Endothelial cell of umbilical vein (primary cell): ENCODE data around the gene MALAT1. TPM values are rescaled to one million over a fixed set of nuclear protein-coding genes. Genes with fewer than 3 reads are reported as not detected.

Experiments
- BruUV-seq: library from RNA; stranded (reverse); fragments of 400-500 nt; replicated peaks from 2 replicates; lab custom pipeline; 2021; lab: Mats Ljungman, UMichigan
- CTCF ChIA-PET: fragments of 300-600, 350-600 bp; sonication (Branson Sonifier 250); formaldehyde crosslinking; loops from one replicate; lab custom pipeline; 2021; ENCODE audit warnings: antibody characterized with exemption, inconsistent platforms; lab: Charles Lee
- POLR2A ChIA-PET: fragments of 300-600, 350-600 bp; sonication (Branson Sonifier 250); formaldehyde crosslinking; loops from one replicate; lab custom pipeline; 2021; ENCODE audit warnings: antibody characterized with exemption, inconsistent platforms; lab: Charles Lee
- DNase-seq: peaks from one replicate; pipeline ENCODE4 v3.0.0-alpha.2; 2011; ENCODE audit warnings: low read depth, low spot score
- FAIRE-seq: peaks from 2 replicates; lab custom pipeline; 2011; peaks lifted over from hg19 to GRCh38; lab: Jason Lieb, UNC
- H2AFZ ChIP-seq: 2 replicates; pipeline ENCODE4 v1.6.0; 2012; ENCODE audit warnings: low read depth, low read length, control low read depth, inconsistent platforms
- H3K27ac ChIP-seq: 2 replicates; pipeline ENCODE4 v1.5.1; 2011; ENCODE audit warnings: low read depth, mild to moderate bottlenecking, control low read depth, low read length, moderate library complexity; ENCODE audit not compliant: insufficient read depth
- H3K27me3 ChIP-seq, 2 experiments: 2 replicates each; pipeline versions ENCODE4 v1.6.0 to v1.6.1; 2011; ENCODE audit warnings: low read length in 2 of 2, mixed read lengths in 1 of 2; ENCODE audit not compliant: control insufficient read depth in 2 of 2, insufficient read depth in 2 of 2
- H3K36me3 ChIP-seq, 2 experiments: 2 replicates in 1 of 2; 3 replicates in 1 of 2; pipeline ENCODE4 v1.5.1; 2011; ENCODE audit warnings: low read length in 2 of 2, mild to moderate bottlenecking in 1 of 2, moderate library complexity in 1 of 2; ENCODE audit not compliant: control insufficient read depth in 2 of 2, insufficient read depth in 2 of 2; ENCODE audit errors: extremely low read depth in 1 of 2
- H3K4me1 ChIP-seq: 3 replicates; pipeline ENCODE4 v1.5.1; 2011; ENCODE audit warnings: mild to moderate bottlenecking, low read length; ENCODE audit not compliant: control insufficient read depth, insufficient read depth; ENCODE audit errors: extremely low read depth
- H3K4me2 ChIP-seq: 2 replicates; pipeline ENCODE4 v1.6.1; 2011; ENCODE audit warnings: low read length, control low read depth, mixed read lengths; ENCODE audit not compliant: insufficient read depth
- H3K4me3 ChIP-seq, 3 experiments: fragments of 200-600 bp in 1 of 3; sonication (generic), shearing (Covaris generic) in 1 of 3; replicated peaks in 1 of 3; 2 replicates each; pipeline ENCODE4 v1.5.1; 2011 to 2016; ENCODE audit warnings: control low read depth in 3 of 3, low read length in 3 of 3, mild to moderate bottlenecking in 2 of 3, inconsistent platforms in 1 of 3, low read depth in 1 of 3, moderate library complexity in 1 of 3; ENCODE audit not compliant: insufficient read depth in 1 of 3
- H3K79me2 ChIP-seq: 2 replicates; pipeline ENCODE4 v1.6.0; 2012; ENCODE audit warnings: low read length, inconsistent platforms; ENCODE audit not compliant: control insufficient read depth, insufficient read depth
- H3K9ac ChIP-seq: replicated peaks from 2 replicates; pipeline ENCODE3; 2011; ENCODE audit warnings: low read length, control low read depth; ENCODE audit not compliant: insufficient read depth; ENCODE audit errors: extremely low read depth
- H3K9me1 ChIP-seq: replicated peaks from 3 replicates; pipeline ENCODE4 v1.6.0; 2011; ENCODE audit warnings: mild to moderate bottlenecking, low read length; ENCODE audit not compliant: control insufficient read depth, insufficient read depth; ENCODE audit errors: extremely low read depth
- H3K9me3 ChIP-seq: replicated peaks from 2 replicates; pipeline ENCODE4 v1.5.1; 2012; ENCODE audit warnings: low read length, inconsistent platforms; ENCODE audit not compliant: control insufficient read depth, insufficient read depth
- H4K20me1 ChIP-seq: replicated peaks from 2 replicates; pipeline ENCODE3; 2011; ENCODE audit warnings: mild to moderate bottlenecking, low read length; ENCODE audit not compliant: control insufficient read depth, insufficient read depth; ENCODE audit errors: extremely low read depth
- CTCF ChIP-seq, 2 donors: IDR thresholded peaks; 1 replicate in 1 of 2; 2 replicates in 1 of 2; pipeline ENCODE4 v1.5.1; 2011; ENCODE audit warnings: low read length in 2 of 2, mild to moderate bottlenecking in 2 of 2, moderate library complexity in 2 of 2, control low read depth in 1 of 2, inconsistent platforms in 1 of 2, low read depth in 1 of 2; ENCODE audit not compliant: insufficient read depth in 1 of 2; ENCODE audit errors: extremely low read depth in 1 of 2
- EZH2 ChIP-seq: IDR thresholded peaks from 2 replicates; pipeline ENCODE4 v1.6.1; 2012; ENCODE audit warnings: borderline replicate concordance, low read depth, mild to moderate bottlenecking, moderate library complexity, low read length, inconsistent platforms; ENCODE audit not compliant: severe bottlenecking
- FOS ChIP-seq: IDR thresholded peaks from 2 replicates; pipeline ENCODE4 v1.6.1; 2011; ENCODE audit warnings: mild to moderate bottlenecking, low read length, moderate library complexity, borderline replicate concordance; ENCODE audit not compliant: insufficient read depth
- GATA2 ChIP-seq: IDR thresholded peaks from 2 replicates; pipeline ENCODE4 v1.7.0; 2011; ENCODE audit warnings: low read depth, mild to moderate bottlenecking, moderate library complexity, mixed read lengths, low read length; ENCODE audit not compliant: insufficient read length, insufficient read depth
- JUN ChIP-seq: IDR thresholded peaks from 2 replicates; pipeline ENCODE4 v1.6.1; 2011; ENCODE audit warnings: borderline replicate concordance, low read depth; ENCODE audit not compliant: insufficient read length, insufficient read depth
- MAX ChIP-seq: IDR thresholded peaks from 2 replicates; pipeline ENCODE4 v1.6.1; 2011; ENCODE audit not compliant: insufficient read depth, insufficient read length
- MYC ChIP-seq: IDR thresholded peaks from one replicate; pipeline ENCODE4 v1.6.1; 2011; ENCODE audit warnings: mild to moderate bottlenecking, low read depth, low read length
- POLR2A ChIP-seq: IDR thresholded peaks from 2 replicates; pipeline ENCODE4 v1.6.1; 2012; ENCODE audit warnings: low read depth, mild to moderate bottlenecking, control low read depth, low read length
- POLR2AphosphoS5 ChIP-seq: IDR thresholded peaks from 2 replicates; pipeline ENCODE4 v1.6.1; 2012; ENCODE audit warnings: low read depth, mild to moderate bottlenecking, control low read depth, low read length, moderate library complexity; ENCODE audit not compliant: insufficient read depth
- dilution Hi-C: fragments of 300-500 bp; cut with MboI; formaldehyde crosslinking; loops from one replicate; pipeline ENCODE4 v1.15.0; 2019; ENCODE audit warnings: low sequenced_read_pairs; ENCODE audit not compliant: extremely low pct_ligation_motif_present
- intact Hi-C: fragments of 100-400 bp; cut with micrococcal nuclease; formaldehyde crosslinking; loops from one replicate; pipeline ENCODE4 v1.10.0; 2022
- polyA plus RNA-seq, 4 experiments: library from polyadenylated mRNA; depleted of rRNA in 3 of 4; stranded (reverse) in 3 of 4; unstranded in 1 of 4; fragments of >200 nt; gene quantifications; 2 replicates each; pipeline versions ENCODE4 v1.2.1 to v1.2.3, GENCODE V29; 2011 to 2012; ENCODE audit warnings: missing spikeins in 1 of 4
- total RNA-seq: library from RNA; stranded (reverse); gene quantifications from 2 replicates; pipeline ENCODE4 v1.2.3, GENCODE V29; 2021

MALAT1 gene
- total and polyA plus RNA-seq, 2 donors (not counting 3 experiments of a cell fraction or from before 2014, with no cell fraction given), result 491 to 7,529 TPM

DNA sequence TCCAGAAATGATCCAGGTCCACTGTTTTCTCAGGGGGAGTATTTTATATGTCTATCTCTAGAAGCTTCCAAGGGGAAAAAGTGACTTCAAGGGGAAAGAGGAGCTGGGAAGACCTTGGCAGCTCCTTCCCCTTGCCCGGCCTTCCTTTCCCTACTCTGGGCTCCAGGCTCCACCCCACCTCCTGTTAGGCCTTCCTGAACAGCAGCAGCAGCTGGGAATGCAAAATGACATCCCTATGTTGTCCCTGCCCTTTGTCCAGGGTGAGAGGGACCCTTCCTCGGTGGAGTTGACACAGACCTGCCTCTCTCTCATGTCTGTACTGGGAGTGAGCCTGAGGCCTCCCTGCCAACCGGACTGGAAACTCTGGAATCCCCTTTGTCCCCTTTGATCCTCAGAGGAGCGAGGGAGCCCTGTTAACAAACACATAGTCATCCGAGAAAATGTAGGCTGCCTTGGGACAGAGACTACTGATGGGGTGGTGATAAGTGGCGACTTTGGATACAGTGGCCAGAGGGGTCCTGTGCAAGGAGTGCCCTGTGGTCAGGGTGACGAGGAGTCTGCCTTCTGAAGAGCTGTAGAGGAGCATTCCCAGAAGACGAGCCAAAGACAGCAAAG, 9.0 kb upstream of the MALAT1 start:
- CTCF ChIA-PET, result interaction anchor here (0.8 to 13.9 kb wide), 5 partner anchors 10 to 215 kb away, joined by 3 to 247 read pairs (median 7); partner anchors contain the start of gene MALAT1
- Histone ChIP-seq H3K9me1 (no peaks in the 10 kb centered on the region), H3K4me3 (no peak overlapping the region), H3K79me2 (no peaks in the 10 kb centered on the region), H2AFZ (peak overlapping the region; percentile 39), H3K9ac (peak overlapping the region; percentile 22), H3K4me2 (no peak overlapping the region), H3K27me3 (no peaks in the 10 kb centered on the region), H4K20me1 (no peaks in the 10 kb centered on the region), H3K36me3 (no peaks in the 10 kb centered on the region), H3K4me1 (peaks cover 78% of the 10 kb centered on the region), H3K9me3 (no peaks in the 10 kb centered on the region), H3K27ac (peak overlapping the region; percentile 81)
- dilution Hi-C loops (no loop called here), intact Hi-C loops (no loop called here)
- BruUV-seq, result no TSS peak
- TF ChIP-seq POLR2A, result no peak
- no peak for TF ChIP-seq CTCF (IDR thresholded peaks at IDR 0.05; ENCODE audit: extremely low read depth in 1 of 2, insufficient read depth in 1 of 2, low read depth in 1 of 2, low read length in 2 of 2)
- no peak for TF ChIP-seq GATA2
- TF ChIP-seq MYC, result no peak
- TF ChIP-seq EZH2, result no peak
- TF ChIP-seq JUN, result no peak
- TF ChIP-seq POLR2AphosphoS5, result no peak
- TF ChIP-seq FOS, result no peak
- TF ChIP-seq MAX, result no peak
- POLR2A ChIA-PET, result interaction anchor here (0.8 to 9.4 kb wide), 3 partner anchors 13 to 67 kb away, joined by 3 to 204 read pairs (median 12); partner anchors contain the start of genes MALAT1 and NEAT1
- DNase-seq (peak; percentile 43), FAIRE-seq (peak; percentile 33)
